Right hindlimb (tissue), 1 donor: Measurements from ENCODE around the gene KANK4.

Experiments used
- DNase-seq: peaks from one replicate; pipeline ENCODE4 v3.0.0-alpha.2; 2018

KANK4 gene

DNA sequence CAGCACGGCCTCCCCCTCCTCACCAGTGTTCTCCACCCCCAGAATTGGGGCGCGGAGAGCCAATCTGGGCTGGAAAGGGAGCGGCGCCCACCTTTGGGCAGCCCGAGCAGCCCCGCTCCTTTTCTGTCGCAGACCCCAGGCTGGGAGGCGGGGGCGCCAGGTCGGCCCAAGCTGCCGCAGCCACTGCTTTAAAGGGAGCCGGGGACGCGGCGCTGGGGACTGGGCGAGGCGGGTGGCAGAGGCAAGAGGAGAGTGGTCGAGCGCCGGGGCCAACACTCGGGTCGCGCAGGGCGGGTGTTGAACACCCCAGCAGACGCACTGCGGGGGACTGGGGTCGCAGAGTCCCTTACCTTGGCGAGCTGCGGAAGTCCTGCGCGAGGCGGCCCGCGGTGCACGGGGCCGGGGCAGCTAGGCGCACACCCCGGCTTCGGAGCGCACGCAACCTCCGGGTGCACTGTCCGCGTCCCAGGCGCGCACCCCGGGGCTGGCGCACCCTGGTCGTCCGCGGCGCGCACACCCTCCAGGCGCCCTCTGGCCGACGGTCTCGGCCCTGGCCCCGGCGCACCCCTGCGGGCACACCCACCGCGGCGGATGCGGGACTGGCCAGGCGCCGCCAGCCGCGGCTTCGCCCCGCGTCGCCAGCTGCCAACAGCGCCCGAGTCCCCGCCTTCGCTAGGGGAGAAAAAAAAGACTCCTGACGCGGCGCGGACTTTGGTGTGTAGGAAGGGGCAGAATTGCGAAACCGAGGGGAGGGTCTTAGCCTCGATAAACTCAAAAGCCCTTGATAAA, at the start of gene KANK4:
TSS of gene KANK4 (minus strand) at position 679 of the 789 bp plus-strand sequence. CDS start 37,870 bp downstream, outside the sequence.
- peak; percentile 43 for DNase-seq

- no peak for DNase-seq
Measured at GRCh38 chr1:62368989-62369388, 49.8 kb upstream of the KANK4 start.

- DNase-seq = no peak
Measured at GRCh38 chr1:62367005-62367557, 47.8 kb upstream of the KANK4 start.

DNA sequence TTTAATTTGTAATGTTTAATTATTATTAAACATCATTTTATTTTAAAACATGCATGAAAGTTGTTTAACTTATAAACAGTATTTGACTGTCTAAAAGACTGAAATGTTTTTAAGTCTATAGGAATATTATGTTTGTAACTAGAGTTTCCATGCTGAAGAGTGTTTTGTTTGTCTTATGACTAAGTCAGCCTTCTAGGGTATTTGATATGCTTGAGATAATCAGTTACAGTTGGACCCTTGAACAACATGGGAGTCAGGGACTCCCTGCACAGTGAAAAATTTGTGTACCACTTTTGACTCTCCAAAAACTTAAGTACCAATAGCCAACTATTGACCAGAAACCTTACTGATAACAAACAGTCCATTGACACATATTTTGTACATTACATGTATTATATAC, 45.5 kb upstream of the KANK4 start:
- DNase-seq = no peak

GRCh38 chr1:62362926-62363325, 43.7 kb upstream of the KANK4 start:
- DNase-seq = no peak

GRCh38 chr1:62362061-62362917, 43.1 kb upstream of the KANK4 start:
- DNase-seq = no peak

DNA sequence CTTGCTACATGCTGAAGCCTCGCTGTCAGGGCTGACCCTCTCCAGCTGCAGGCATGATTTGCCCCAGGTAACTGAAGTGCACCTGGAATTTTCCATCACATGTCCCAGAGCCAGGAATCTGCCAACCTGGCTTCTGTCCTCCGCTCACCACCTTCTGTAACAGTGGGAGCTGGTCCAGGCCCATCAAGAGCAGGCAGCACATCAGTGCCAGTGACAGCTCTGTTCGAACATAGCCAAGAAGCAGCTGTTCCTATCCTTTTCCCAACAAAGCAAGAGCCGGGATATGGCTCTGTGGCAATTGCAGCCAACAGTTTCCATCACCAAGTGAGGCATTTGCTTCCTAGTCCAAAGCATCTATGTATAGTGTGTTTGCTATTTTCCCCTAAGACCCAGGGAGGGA, 42.2 kb upstream of the KANK4 start:
- DNase-seq = peak; percentile 41

DNA sequence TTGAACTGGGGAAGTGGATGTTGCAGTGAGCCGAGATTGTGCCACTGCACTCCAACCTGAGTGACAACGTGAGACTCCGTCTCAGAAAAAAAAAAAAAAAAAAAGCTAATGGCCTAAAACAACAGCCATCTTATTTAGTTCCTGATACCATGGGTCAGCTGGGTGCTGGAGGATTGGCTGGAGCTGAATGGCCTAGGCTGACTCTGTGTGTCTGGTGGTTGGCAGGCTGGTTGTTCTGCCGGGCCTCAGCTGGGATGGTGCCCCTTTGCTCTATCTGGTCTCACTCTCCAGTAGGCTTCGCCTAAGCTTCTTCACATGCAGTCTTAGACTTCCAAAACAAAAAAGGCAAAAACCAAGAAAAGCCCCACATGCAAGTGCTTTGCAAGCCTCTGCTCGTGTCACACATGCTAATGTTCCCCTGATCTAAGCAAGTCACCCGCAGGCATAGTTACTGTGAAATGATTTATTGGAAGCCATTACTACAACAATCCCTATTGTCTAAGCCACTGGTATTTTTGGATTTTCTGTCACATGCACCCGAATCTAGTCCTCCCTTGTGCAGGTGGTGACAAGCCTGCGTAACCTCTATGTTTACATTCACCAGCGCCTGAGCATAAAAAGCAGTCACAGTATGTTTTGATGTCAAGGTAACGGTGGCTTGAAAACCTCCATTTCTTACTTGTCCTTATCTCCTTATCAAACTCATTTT, 39.6 kb upstream of the KANK4 start:
- DNase-seq = no peak

GRCh38 chr1:62357916-62358315, 38.7 kb upstream of the KANK4 start:
- no peak for DNase-seq

DNA sequence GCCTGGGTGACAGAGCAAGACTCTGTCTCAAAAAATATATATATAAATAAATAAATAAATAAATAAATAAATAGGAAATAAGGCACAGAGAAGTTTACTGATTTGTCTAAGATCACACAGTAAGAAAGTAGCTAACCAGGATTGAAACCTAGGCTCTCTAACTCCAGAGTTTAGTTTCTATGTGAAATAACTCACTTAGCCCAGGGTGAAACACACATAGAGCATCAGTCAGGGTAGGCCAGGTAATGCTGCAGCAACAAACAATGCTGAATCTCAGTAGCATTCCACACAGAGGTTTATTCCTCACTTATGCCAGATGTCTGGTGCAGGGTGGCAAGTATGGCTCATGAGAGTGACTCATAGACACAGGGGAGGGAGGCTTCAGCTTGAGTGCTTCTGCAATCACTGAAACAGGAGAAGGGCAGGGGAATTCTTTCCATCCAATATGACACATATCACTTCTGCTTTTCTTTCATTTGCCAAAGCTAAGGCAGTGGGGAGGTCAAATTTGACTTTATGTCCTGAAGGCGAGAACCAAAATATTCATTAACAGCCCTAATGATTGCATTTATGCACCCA, 37.1 kb upstream of the KANK4 start:
- DNase-seq = no peak

DNA sequence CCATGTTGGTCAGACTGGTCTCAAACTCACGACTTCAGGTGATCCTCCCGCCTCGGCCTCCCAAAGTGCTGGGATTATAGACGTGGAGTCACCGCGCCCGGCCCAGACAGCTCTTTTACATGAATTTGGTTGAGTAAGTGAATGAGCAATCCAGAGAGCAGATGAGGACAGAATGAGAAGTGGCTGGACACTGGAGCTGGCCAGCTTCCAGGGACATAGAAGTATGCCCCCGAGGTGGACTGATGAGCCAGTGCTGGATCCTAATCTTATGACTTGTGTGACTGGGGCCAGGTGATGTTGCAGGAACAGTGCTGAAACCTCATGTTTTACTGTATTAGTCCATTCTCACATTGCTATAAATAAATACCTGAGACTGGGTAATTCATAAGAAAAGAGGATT, 35.9 kb upstream of the KANK4 start:
- DNase-seq = no peak

DNA sequence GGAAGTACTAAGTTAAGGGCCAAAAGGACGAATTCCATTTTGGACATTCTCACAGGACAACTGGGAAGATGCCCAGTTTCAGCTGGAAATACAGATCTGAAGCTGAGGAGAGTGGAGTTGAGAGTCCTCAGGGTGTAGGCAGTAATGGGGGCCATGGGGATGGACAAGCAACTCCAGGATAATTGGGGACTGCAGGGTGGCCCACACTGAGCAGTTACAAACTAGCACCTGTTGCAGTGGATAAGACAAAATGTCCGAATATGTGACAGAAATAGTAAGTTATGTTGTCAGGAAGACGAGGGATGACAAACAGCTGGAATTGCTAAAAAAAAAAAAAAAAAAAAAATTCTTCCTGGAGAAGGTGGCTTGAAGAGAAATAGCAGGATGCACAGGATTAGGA, 34.6 kb upstream of the KANK4 start:
- no peak for DNase-seq

DNA sequence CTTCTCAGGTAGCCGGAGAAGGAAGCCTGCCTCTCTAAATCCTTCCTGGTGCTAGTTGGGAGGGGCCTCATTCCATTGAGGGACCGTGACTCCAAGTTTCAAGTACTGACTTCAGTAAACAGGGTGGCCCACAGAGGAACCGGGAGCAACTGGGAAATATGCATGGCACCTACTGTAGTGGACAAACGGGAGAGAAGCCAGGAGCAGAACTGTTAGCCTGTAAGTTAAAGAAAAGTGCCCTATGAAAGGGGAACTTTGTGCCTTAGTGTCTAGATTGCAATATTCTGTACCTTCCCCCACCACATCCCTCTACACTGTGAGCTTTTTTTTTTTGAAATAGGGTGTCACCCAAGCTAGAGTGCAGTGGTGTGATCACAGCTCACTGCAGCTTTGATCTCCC, 33.2 kb upstream of the KANK4 start:
- DNase-seq = no peak

DNA sequence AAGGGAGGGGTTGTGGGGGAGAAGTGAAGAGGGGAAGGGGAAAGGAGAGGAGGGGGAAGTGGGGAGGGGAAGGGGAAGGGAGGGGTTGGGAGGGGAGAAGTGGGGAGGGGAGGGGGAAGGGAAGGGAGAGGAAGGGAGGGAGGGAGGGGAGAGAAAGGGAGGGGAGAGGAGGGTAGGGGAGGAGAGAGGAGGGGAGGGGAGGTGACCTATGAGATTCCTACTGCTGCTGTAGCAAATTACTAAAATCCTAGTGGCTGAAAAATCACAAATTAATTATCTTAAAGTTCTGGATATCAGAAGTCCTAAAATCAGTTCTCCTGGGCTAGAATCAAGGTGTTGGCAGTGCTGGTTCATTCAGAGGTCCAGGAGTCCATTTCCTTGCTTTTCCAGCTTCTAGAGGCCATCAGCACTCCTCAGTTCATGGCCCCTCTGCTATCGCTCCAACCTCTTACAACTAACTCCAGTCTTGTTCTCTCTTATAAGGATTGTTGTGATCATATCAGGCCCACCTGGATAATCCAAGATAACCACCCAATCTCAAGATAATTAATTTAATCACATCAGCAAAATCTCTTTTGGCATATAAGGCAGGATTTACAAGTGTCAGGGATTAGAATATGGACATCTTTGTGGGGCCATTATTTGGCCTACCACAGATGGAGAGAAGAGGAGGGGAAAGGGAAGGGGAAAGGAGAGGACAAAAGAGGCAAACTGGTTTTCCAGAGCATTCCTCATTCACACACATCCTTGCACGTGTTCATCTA, 30.4 kb upstream of the KANK4 start:
- no peak for DNase-seq

DNA sequence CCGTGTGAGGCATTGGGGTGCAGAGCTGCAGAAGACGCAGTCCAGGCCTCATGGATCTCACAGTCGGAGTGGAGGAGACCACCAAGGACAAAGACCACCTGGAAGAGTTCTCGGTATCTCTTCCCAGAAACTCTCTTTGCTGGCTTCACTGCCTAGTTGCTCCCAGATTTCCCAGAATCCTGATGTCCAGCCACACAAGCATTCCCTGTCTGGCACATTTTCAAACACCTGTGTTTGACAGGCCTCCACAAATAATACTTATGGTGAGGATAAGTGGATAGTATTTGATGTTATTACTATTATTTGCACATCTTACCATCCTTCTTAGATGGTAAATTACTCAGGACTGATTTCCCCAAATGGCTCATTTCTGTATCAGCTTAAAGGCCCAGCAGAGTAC, 27.7 kb upstream of the KANK4 start:
- DNase-seq = no peak

GRCh38 chr1:62343911-62344310, 24.7 kb upstream of the KANK4 start:
- DNase-seq = no peak

- DNase-seq = no peak
Measured at GRCh38 chr1:62342270-62342669, 23.0 kb upstream of the KANK4 start.

DNA sequence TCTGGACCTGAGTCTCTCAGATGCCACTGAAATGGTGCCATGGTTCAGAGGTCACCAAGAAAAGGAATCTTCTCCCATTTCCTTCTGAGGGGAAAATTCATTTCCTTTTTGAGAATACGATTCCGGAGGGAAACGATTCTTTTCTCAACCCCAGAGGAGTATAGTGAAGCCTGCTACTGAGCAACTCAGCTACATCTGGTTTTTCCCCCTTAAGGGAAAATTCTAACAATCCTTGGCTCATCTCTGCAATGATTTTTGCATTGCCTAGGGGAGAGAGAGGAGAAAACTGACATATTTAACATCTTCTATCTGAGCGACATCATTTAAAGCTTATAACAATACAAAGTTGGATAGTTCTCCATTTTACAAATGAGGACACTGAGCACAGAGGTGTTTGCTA, 22.4 kb upstream of the KANK4 start:
- DNase-seq = no peak

DNA sequence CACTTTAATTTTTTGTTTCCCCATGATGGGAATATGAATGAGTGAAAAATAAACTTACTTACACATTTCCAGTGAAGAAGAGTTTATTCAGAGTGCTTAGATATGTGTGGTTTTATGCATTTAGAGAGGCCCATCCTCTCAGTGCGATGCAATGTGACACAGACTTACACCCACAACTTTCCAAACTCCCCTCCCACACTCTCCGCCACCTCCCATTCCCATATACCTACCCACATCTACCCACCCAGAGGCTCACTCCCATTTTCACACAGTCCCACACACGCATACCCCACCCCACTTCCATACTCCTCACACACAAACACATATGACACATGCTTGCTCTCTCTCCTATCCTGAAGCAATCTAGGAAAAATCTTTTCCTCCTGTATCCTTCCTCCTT, 21.9 kb upstream of the KANK4 start:
- DNase-seq = no peak

DNA sequence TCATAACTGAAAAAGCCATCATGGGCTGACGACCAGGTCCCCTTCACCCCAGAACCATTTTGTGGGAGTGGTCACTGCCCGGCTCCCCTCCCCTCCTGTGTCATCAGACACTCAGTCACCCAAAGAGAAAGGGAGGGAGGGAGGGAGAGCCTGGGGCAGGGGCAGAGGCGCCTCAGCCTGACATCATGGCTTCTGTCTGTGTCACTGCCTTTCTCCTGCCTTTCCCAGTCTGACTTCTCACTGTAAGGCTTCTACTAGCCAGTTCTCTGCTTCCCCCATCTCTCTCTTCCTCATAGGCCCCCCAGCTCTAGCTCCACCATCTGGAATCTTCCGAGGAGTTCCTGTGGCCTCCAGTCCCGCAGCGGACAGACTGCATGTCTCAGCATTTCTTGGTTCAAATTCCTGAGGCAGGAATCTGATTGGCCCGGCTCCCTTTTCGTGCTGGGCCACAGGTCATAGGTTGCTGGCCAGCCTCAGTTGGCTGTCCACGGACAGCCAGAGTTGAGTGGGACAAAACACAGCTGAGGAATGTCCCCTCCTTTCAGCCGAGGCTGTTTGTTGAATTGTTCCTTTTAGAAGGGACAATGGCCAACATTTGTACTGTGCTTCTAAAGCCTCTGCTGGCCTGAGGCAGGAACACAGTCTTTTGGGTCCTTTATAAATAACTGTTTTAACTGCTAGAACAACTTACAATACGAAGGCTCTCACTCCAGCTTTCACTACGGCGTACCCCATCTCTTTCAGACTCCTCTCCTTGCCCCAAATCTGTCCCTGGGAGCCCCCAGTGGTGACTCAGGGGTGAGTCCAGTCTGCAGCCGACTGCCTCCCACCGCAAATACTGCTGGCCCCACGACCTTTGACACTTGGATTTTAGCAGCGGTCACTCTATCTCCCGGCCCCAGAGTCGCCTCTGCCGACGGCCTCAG, 18.7 kb upstream of the KANK4 start:
- DNase-seq = peak; percentile 58
